HCT116 (cell line): ENCODE data around the gene AATF. TPM values are rescaled to one million over a fixed set of nuclear protein-coding genes. Genes with fewer than 3 reads are reported as not detected.

Experiments used
- ATAC-seq: fragments of 200-7000 bp; cut with Tn5 transposase; 2 replicates; pipeline ENCODE4 v1.9.1; 2020; ENCODE audit warnings: mild to moderate bottlenecking, moderate library complexity
- BruUV-seq: library from RNA; stranded (reverse); fragments of 400-500 nt; replicated peaks from 2 replicates; lab custom pipeline; 2021; lab: Mats Ljungman, UMichigan
- CTCF ChIA-PET: fragments of 300-600 bp; sonication (Branson Sonifier 250); formaldehyde crosslinking; loops from one replicate; lab custom pipeline; 2021; ENCODE audit warnings: antibody characterized with exemption; lab: Charles Lee
- POLR2A ChIA-PET: fragments of 300-600, 350-600 bp; sonication (Branson Sonifier 250); formaldehyde crosslinking; loops from one replicate; lab custom pipeline; 2021; ENCODE audit warnings: antibody characterized with exemption; lab: Charles Lee
- RAD21 ChIA-PET, 2 experiments: fragments of 300-600 bp; sonication (Branson Sonifier 250); formaldehyde crosslinking; loops; one replicate each; lab custom pipeline; 2023; ENCODE audit warnings: low total read pairs in 2 of 2; ENCODE audit not compliant: uncharacterized antibody in 2 of 2, unreplicated experiment in 2 of 2, low non-redundant PET in 1 of 2; lab: Charles Lee
- DNase-seq: peaks from one replicate; pipeline ENCODE4 v3.0.0-alpha.2; 2010; ENCODE audit warnings: low read depth, low spot score
- H2AFZ ChIP-seq: fragments of 200-600 bp; shearing (Covaris generic), sonication (generic); 2 replicates; pipeline ENCODE4 v1.6.1; 2017; ENCODE audit warnings: low read depth, mixed run types, mixed read lengths, antibody characterized with exemption, low read length; ENCODE audit not compliant: poor library complexity, severe bottlenecking
- H3K27ac ChIP-seq: 2 replicates; pipeline ENCODE4 v1.5.1; 2012; ENCODE audit warnings: low read depth, low read length
- H3K27me3 ChIP-seq: fragments of 200-600 bp; sonication (generic); 2 replicates; pipeline ENCODE4 v1.6.1; 2016; ENCODE audit warnings: mixed run types, low read length, mixed read lengths; ENCODE audit not compliant: insufficient read depth
- H3K36me3 ChIP-seq, 2 experiments: fragments of 200-500 bp in 1 of 2; fragments of 200-600 bp in 1 of 2; sonication (Bioruptor generic) in 1 of 2; sonication (generic) in 1 of 2; 2 replicates each; pipeline versions ENCODE4 v1.5.1 to v1.6.1; 2014 to 2016; ENCODE audit warnings: low read length in 2 of 2, inconsistent platforms in 1 of 2, mixed read lengths in 1 of 2, mixed run types in 1 of 2; ENCODE audit not compliant: insufficient read depth in 2 of 2, control insufficient read depth in 1 of 2
- H3K4me1 ChIP-seq, 2 experiments: fragments of 200-600 bp in 1 of 2; sonication (generic) in 1 of 2; 2 replicates each; pipeline versions ENCODE4 v1.5.1 to v1.6.1; 2012 to 2017; ENCODE audit warnings: low read length in 2 of 2, inconsistent platforms in 1 of 2, mild to moderate bottlenecking in 1 of 2, mixed read lengths in 1 of 2, mixed run types in 1 of 2, moderate library complexity in 1 of 2; ENCODE audit not compliant: insufficient read depth in 2 of 2, control insufficient read depth in 1 of 2
- H3K4me2 ChIP-seq: fragments of 200-600 bp; sonication (generic); 2 replicates; pipeline ENCODE4 v1.6.1; 2017; ENCODE audit warnings: mixed run types, low read length, mixed read lengths
- H3K4me3 ChIP-seq, 2 experiments: fragments of 200-600 bp in 1 of 2; sonication (generic) in 1 of 2; replicated peaks in 1 of 2; 2 replicates each; pipeline ENCODE4 v1.5.1; 2011 to 2016; ENCODE audit warnings: low read length in 2 of 2, control low read depth in 1 of 2, low read depth in 1 of 2, mild to moderate bottlenecking in 1 of 2, mixed read lengths in 1 of 2, mixed run types in 1 of 2
- H3K79me2 ChIP-seq: fragments of 200-600 bp; sonication (generic); 2 replicates; pipeline ENCODE4 v1.6.1; 2017; ENCODE audit warnings: mild to moderate bottlenecking, mixed run types, low read length, moderate library complexity, mixed read lengths; ENCODE audit not compliant: insufficient read depth
- H3K9ac ChIP-seq: fragments of 200-600 bp; sonication (generic); 2 replicates; pipeline ENCODE4 v1.6.1; 2016; ENCODE audit warnings: low read length, mixed read lengths
- H3K9me2 ChIP-seq: fragments of 200-600 bp; sonication (generic), shearing (Covaris generic); 2 replicates; pipeline ENCODE4 v1.6.1; 2017; ENCODE audit warnings: mixed run types, mild to moderate bottlenecking, moderate library complexity; ENCODE audit not compliant: insufficient read depth
- H3K9me3 ChIP-seq, 2 experiments: fragments of 200-500 bp in 1 of 2; fragments of 200-600 bp in 1 of 2; sonication (Bioruptor generic) in 1 of 2; sonication (generic) in 1 of 2; 2 replicates each; pipeline ENCODE4 v1.6.1; 2014 to 2017; ENCODE audit warnings: low read length in 2 of 2, mixed read lengths in 2 of 2, inconsistent platforms in 1 of 2, low read depth in 1 of 2, mild to moderate bottlenecking in 1 of 2, mixed run types in 1 of 2, moderate library complexity in 1 of 2; ENCODE audit not compliant: control insufficient read depth in 1 of 2, insufficient read depth in 1 of 2
- H4K20me1 ChIP-seq: fragments of 200-600 bp; sonication (generic), shearing (Covaris generic); 2 replicates; pipeline ENCODE4 v1.6.1; 2017; ENCODE audit warnings: mixed run types, mild to moderate bottlenecking, moderate library complexity; ENCODE audit not compliant: insufficient read depth
- CBX3 ChIP-seq: IDR thresholded peaks from 2 replicates; pipeline ENCODE4 v1.6.1; 2012; ENCODE audit warnings: low read depth
- CEBPB ChIP-seq: IDR thresholded peaks from 2 replicates; pipeline ENCODE4 v1.6.1; 2012; ENCODE audit warnings: low read depth
- MAX ChIP-seq: IDR thresholded peaks from 2 replicates; pipeline ENCODE4 v1.6.1; 2012
- POLR2AphosphoS5 ChIP-seq: IDR thresholded peaks from 2 replicates; pipeline ENCODE4 v1.6.1; 2011; ENCODE audit warnings: mild to moderate bottlenecking, low read depth, low read length, moderate library complexity
- RAD21 ChIP-seq: IDR thresholded peaks from 2 replicates; pipeline ENCODE4 v1.6.1; 2012; ENCODE audit warnings: low read depth, mild to moderate bottlenecking
- SP1 ChIP-seq: IDR thresholded peaks from 2 replicates; pipeline ENCODE4 v1.6.1; 2012; ENCODE audit warnings: low read depth
- TCF7L2 ChIP-seq: IDR thresholded peaks from 2 replicates; pipeline ENCODE4 v1.7.0; 2011; ENCODE audit warnings: borderline replicate concordance, inconsistent platforms; ENCODE audit not compliant: insufficient read depth, insufficient read length; ENCODE audit errors: extremely low read depth
- YY1 ChIP-seq: IDR thresholded peaks from 2 replicates; pipeline ENCODE4 v1.6.1; 2011; ENCODE audit warnings: low read length, low read depth, moderate library complexity, mild to moderate bottlenecking; ENCODE audit not compliant: insufficient replicate concordance; ENCODE audit errors: extremely low read depth
- ZBTB33 ChIP-seq: IDR thresholded peaks from 2 replicates; pipeline ENCODE4 v1.6.1; 2011; ENCODE audit warnings: mild to moderate bottlenecking, low read length, moderate library complexity; ENCODE audit not compliant: insufficient replicate concordance; ENCODE audit errors: extremely low read depth
- ZFX ChIP-seq: fragments of 450-650 bp; IDR thresholded peaks from 2 replicates; pipeline ENCODE4 v1.6.1; 2017
- ZNF274 ChIP-seq: fragments of 200-500 bp; sonication (Bioruptor generic); IDR thresholded peaks from 2 replicates; pipeline ENCODE4 v1.6.1; 2014; ENCODE audit warnings: mild to moderate bottlenecking, low read depth, low read length, inconsistent platforms
- intact Hi-C: fragments of 100-400 bp; cut with micrococcal nuclease; formaldehyde crosslinking; loops from 2 replicates; pipeline ENCODE4 v1.10.0; 2022
- total RNA-seq: library from RNA; stranded (reverse); gene quantifications from one replicate; pipeline ENCODE4 v1.2.1, GENCODE V29; 2021; ENCODE audit not compliant: unreplicated experiment

Gene AATF
- total RNA-seq, 1 experiment from 2014 or later = 105 TPM

- TF ChIP-seq YY1 (no peak), MAX (no peak), CBX3 (no peak)
- Histone ChIP-seq H2AFZ (no peak overlapping the region), H3K27me3 (no peaks in the 10 kb centered on the region), H3K9ac (no peak overlapping the region), H3K9me3 (no peaks in the 10 kb centered on the region), H3K4me2 (no peak overlapping the region), H3K9me2 (no peaks in the 10 kb centered on the region), H3K36me3 (no peaks in the 10 kb centered on the region), H3K4me1 (peaks cover 2 to 13% of the 10 kb centered on the region in 2 experiments; a peak in 2 of 4 replicates), H3K4me3 (no peak overlapping the region), H4K20me1 (no peaks in the 10 kb centered on the region), H3K79me2 (no peaks in the 10 kb centered on the region), H3K27ac (no peak overlapping the region)
- BruUV-seq = no TSS peak
- intact Hi-C loops = no loop called here
- CTCF ChIA-PET = no interaction called here
- RAD21 ChIA-PET = no interaction called here
- POLR2A ChIA-PET = interaction anchor here (1.0 kb wide), 1 partner anchor 13 kb away, joined by 4 read pairs; no protein-coding TSS in a partner anchor
- DNase-seq = no peak
- no peak for ATAC-seq
Observed at GRCh38 chr17:36934144-36934691, 14.5 kb upstream of the AATF start.

GRCh38 chr17:36934692-36935630, 13.8 kb upstream of the AATF start:
- H3K4me1 ChIP-seq = peaks cover 2 to 13% of the 10 kb centered on the region in 2 experiments; a peak in 2 of 4 replicates
- ChIA-PET CTCF (no interaction called here), RAD21 (no interaction called here), POLR2A (no interaction called here)
- no peak overlapping the region; the same call in 1 of the 2 replicates for H3K27ac ChIP-seq
- H2AFZ ChIP-seq = no peak overlapping the region
- peak overlapping the region; percentile 40 to 48; a peak in 3 of 4 replicates for H3K4me3 ChIP-seq
- no TSS peak for BruUV-seq
- ATAC-seq (no peak), DNase-seq (no peak)
- no peaks in the 10 kb centered on the region for H3K9me2 ChIP-seq
- no peaks in the 10 kb centered on the region for H3K79me2 ChIP-seq
- no peaks in the 10 kb centered on the region for H3K27me3 ChIP-seq
- no peaks in the 10 kb centered on the region for H4K20me1 ChIP-seq
- intact Hi-C loops = no loop called here
- peak overlapping the region; percentile 49; the same call in 1 of the 2 replicates for H3K9ac ChIP-seq
- no peaks in the 10 kb centered on the region for H3K36me3 ChIP-seq
- H3K4me2 ChIP-seq = peak overlapping the region; percentile 67
- H3K9me3 ChIP-seq = no peaks in the 10 kb centered on the region
- no peak for TF ChIP-seq ZNF274
- no peak for TF ChIP-seq CEBPB
- no peak for TF ChIP-seq POLR2AphosphoS5
- TF ChIP-seq CBX3 = no peak
- no peak for TF ChIP-seq TCF7L2
- no peak for TF ChIP-seq RAD21
- no peak for TF ChIP-seq SP1
- no peak for TF ChIP-seq ZFX
- TF ChIP-seq ZBTB33 = no peak
